ENCODE measurements around the gene FNDC10.

- TF ChIP-seq EZH2phosphoT487 (conservative IDR thresholded peaks at IDR 0.05; ENCODE audit: low read length) (no peak), CTCF (IDR thresholded peaks at IDR 0.05; ENCODE audit: insufficient read depth, low read length, poor library complexity, severe bottlenecking) (no peak)
Measured at GRCh38 chr1:1583347-1584010, 16.5 kb downstream of the FNDC10 start.
